GM18858 (cell line): Measurements from ENCODE around the gene TMEM54.

Experiments used
- ATAC-seq: cut with Tn5 transposase; IDR thresholded peaks from one replicate; pipeline ENCODE4 v1.9.1; 2021; ENCODE audit not compliant: unreplicated experiment

Gene TMEM54

GRCh38 chr1:32900956-32901822 lies at the start of gene TMEM54:
Gene TMEM54, minus strand, starts transcription at chr1:32901389. Its CDS starts 151 bp downstream, at chr1:32901238.
- ATAC-seq: no peak

GRCh38 chr1:32949519-32949918 lies 48.3 kb upstream of the TMEM54 start:
- ATAC-seq: no peak

- ATAC-seq: no peak
These were observed 47.7 kb upstream of the TMEM54 start for GRCh38 chr1:32948905-32949304.

- no peak for ATAC-seq
These were observed 47.2 kb upstream of the TMEM54 start for GRCh38 chr1:32948390-32948722.

GRCh38 chr1:32947669-32948389 lies 46.6 kb upstream of the TMEM54 start:
- no peak for ATAC-seq

GRCh38 chr1:32946413-32946812 lies 45.2 kb upstream of the TMEM54 start:
- no peak for ATAC-seq

- no peak for ATAC-seq
These were observed 43.0 kb upstream of the TMEM54 start for GRCh38 chr1:32944180-32944579.

GRCh38 chr1:32939655-32940371 lies 38.6 kb upstream of the TMEM54 start:
- no peak for ATAC-seq

GRCh38 chr1:32937061-32937460 lies 35.9 kb upstream of the TMEM54 start:
- no peak for ATAC-seq

- no peak for ATAC-seq
These were observed 33.3 kb upstream of the TMEM54 start for GRCh38 chr1:32934535-32934934.

GRCh38 chr1:32933742-32934322 lies 32.6 kb upstream of the TMEM54 start:
- ATAC-seq: no peak

GRCh38 chr1:32931760-32932159 lies 30.6 kb upstream of the TMEM54 start:
- no peak for ATAC-seq

- ATAC-seq: no peak
These were observed 28.2 kb upstream of the TMEM54 start for GRCh38 chr1:32929366-32929765.

GRCh38 chr1:32928715-32929114 lies 27.5 kb upstream of the TMEM54 start:
- no peak for ATAC-seq

- no peak for ATAC-seq
These were observed 27.1 kb upstream of the TMEM54 start for GRCh38 chr1:32928285-32928684.

- ATAC-seq: no peak
These were observed 26.3 kb upstream of the TMEM54 start for GRCh38 chr1:32927441-32927840.

GRCh38 chr1:32926562-32926961 lies 25.4 kb upstream of the TMEM54 start:
- ATAC-seq: no peak

GRCh38 chr1:32925403-32926162 lies 24.4 kb upstream of the TMEM54 start:
- no peak for ATAC-seq

- no peak for ATAC-seq
These were observed 23.7 kb upstream of the TMEM54 start for GRCh38 chr1:32924881-32925344.

- no peak for ATAC-seq
These were observed 19.6 kb upstream of the TMEM54 start for GRCh38 chr1:32920833-32921232.
